Globus pallidus (tissue), 1 donor: Measurements from ENCODE around the gene RBM26.

Source experiments
- DNase-seq: peaks from one replicate; pipeline ENCODE4 v3.0.0-alpha.2; 2015; ENCODE audit warnings: low spot score

Gene RBM26

GRCh38 chr13:79336966-79337365, 69.1 kb downstream of the RBM26 start:
- DNase-seq, result no peak

GRCh38 chr13:79328510-79328909, 77.5 kb downstream of the RBM26 start:
- DNase-seq, result no peak

GRCh38 chr13:79320433-79320832, 85.6 kb downstream of the RBM26 start:
- DNase-seq, result no peak

GRCh38 chr13:79318664-79319063, 87.4 kb downstream of the RBM26 start:
- no peak for DNase-seq

GRCh38 chr13:79317856-79318255, 88.2 kb downstream of the RBM26 start:
- DNase-seq, result no peak

GRCh38 chr13:79314652-79315051, 91.4 kb downstream of the RBM26 start:
- DNase-seq, result no peak

- no peak for DNase-seq
Measured at GRCh38 chr13:79312340-79312855, 93.7 kb downstream of the RBM26 start.

GRCh38 chr13:79311386-79311785, 94.7 kb downstream of the RBM26 start:
- no peak for DNase-seq

GRCh38 chr13:79309690-79310089, 96.4 kb downstream of the RBM26 start:
- DNase-seq, result no peak

- DNase-seq, result no peak
Measured at GRCh38 chr13:79307866-79308298, 98.2 kb downstream of the RBM26 start.

GRCh38 chr13:79307433-79307861, 98.6 kb downstream of the RBM26 start:
- no peak for DNase-seq

GRCh38 chr13:79306650-79307049, 99.4 kb downstream of the RBM26 start:
- no peak for DNase-seq

GRCh38 chr13:79297128-79297527, 108.9 kb downstream of the RBM26 start:
- DNase-seq, result no peak

- DNase-seq, result no peak
Measured at GRCh38 chr13:79295906-79296706, 109.9 kb downstream of the RBM26 start.

GRCh38 chr13:79290595-79291244, 115.3 kb downstream of the RBM26 start:
- no peak for DNase-seq

GRCh38 chr13:79289571-79289970, 116.5 kb downstream of the RBM26 start:
- DNase-seq, result no peak

- DNase-seq, result no peak
Measured at GRCh38 chr13:79287939-79288795, 117.9 kb downstream of the RBM26 start.

GRCh38 chr13:79285159-79285558, 120.9 kb downstream of the RBM26 start:
- DNase-seq, result no peak

GRCh38 chr13:79283742-79284141, 122.3 kb downstream of the RBM26 start:
- DNase-seq, result no peak

- DNase-seq, result no peak
Measured at GRCh38 chr13:79282976-79283375, 123.1 kb downstream of the RBM26 start.

- no peak for DNase-seq
Measured at GRCh38 chr13:79282508-79282907, 123.5 kb downstream of the RBM26 start.

- DNase-seq, result no peak
Measured at GRCh38 chr13:79281339-79281747, 124.7 kb downstream of the RBM26 start.
